Stimulated activated CD4-positive, alpha-beta T cell treated with anti-CD3 and anti-CD28 coated beads, TNF-alpha, amount 100 ng/mL, for 1 hour (primary cell): ENCODE results near the gene RHOJ.
"Not testable (repeated sequence)": the region's sequence is repeated elsewhere in the genome, so short reads cannot be mapped to it uniquely, and the experiment has no call there.

Source experiments
- DNase-seq, 3 donors: peaks; one replicate each; pipeline ENCODE4 v3.0.0-alpha.2; 2020; ENCODE audit warnings: low read depth in 3 of 3, low spot score in 1 of 3

Gene RHOJ

GRCh38 chr14:63266106-63266505 lies 61.9 kb downstream of the RHOJ start:
- DNase-seq: no peak

- DNase-seq: no peak
Observed at GRCh38 chr14:63267171-63267570, 62.9 kb downstream of the RHOJ start.

- no peak for DNase-seq
Observed at GRCh38 chr14:63268771-63269170, 64.5 kb downstream of the RHOJ start.

- no peak for DNase-seq
Observed at GRCh38 chr14:63269561-63270225, 65.5 kb downstream of the RHOJ start.

GRCh38 chr14:63273129-63273528 lies 68.9 kb downstream of the RHOJ start:
- no peak for DNase-seq

- DNase-seq: no peak
Observed at GRCh38 chr14:63273717-63274655, 69.7 kb downstream of the RHOJ start.

- no peak for DNase-seq
Observed at GRCh38 chr14:63275611-63276010, 71.4 kb downstream of the RHOJ start.

GRCh38 chr14:63276016-63276415 lies 71.8 kb downstream of the RHOJ start:
- no peak for DNase-seq

- no peak for DNase-seq
Observed at GRCh38 chr14:63276492-63277342, 72.5 kb downstream of the RHOJ start.

GRCh38 chr14:63277591-63278183 lies 73.4 kb downstream of the RHOJ start:
- DNase-seq: no peak

- DNase-seq: not testable (repeated sequence)
Observed at GRCh38 chr14:63279933-63280332, 75.7 kb downstream of the RHOJ start.

GRCh38 chr14:63282997-63283883 lies 79.0 kb downstream of the RHOJ start:
- no peak for DNase-seq

- no peak for DNase-seq
Observed at GRCh38 chr14:63283884-63284248, 79.6 kb downstream of the RHOJ start.

- no peak for DNase-seq
Observed at GRCh38 chr14:63286071-63286470, 81.8 kb downstream of the RHOJ start.

GRCh38 chr14:63287666-63288483 lies 83.6 kb downstream of the RHOJ start:
- DNase-seq: no peak

- no peak for DNase-seq
Observed at GRCh38 chr14:63288853-63289252, 84.6 kb downstream of the RHOJ start.

GRCh38 chr14:63290741-63291430 lies 86.6 kb downstream of the RHOJ start:
- DNase-seq: no peak

GRCh38 chr14:63292805-63293204 lies 88.6 kb downstream of the RHOJ start:
- no peak for DNase-seq

GRCh38 chr14:63295231-63295685 lies 91.0 kb downstream of the RHOJ start:
- no peak for DNase-seq
